H1 (cell line): ENCODE measurements around the gene ITGA8. TPM values are rescaled to one million over a fixed set of nuclear protein-coding genes. Genes with fewer than 3 reads are reported as not detected.

Experiments
- CTCF ChIA-PET: fragments of 300-600 bp; sonication (Branson Sonifier 250); formaldehyde crosslinking; loops from one replicate; lab custom pipeline; 2021; ENCODE audit not compliant: partially characterized antibody; lab: Charles Lee
- POLR2A ChIA-PET: fragments of 300-600 bp; sonication (Branson Sonifier 250); formaldehyde crosslinking; loops from one replicate; lab custom pipeline; 2021; ENCODE audit warnings: inconsistent platforms; ENCODE audit not compliant: partially characterized antibody; lab: Charles Lee
- DNase-seq, 2 experiments: peaks; one replicate each; pipeline versions ENCODE4 v3.0.0 to v3.0.0-alpha.2; 2010 to 2022; ENCODE audit warnings: low spot score in 2 of 2, low read depth in 1 of 2, mixed read lengths in 1 of 2
- FAIRE-seq: peaks from 2 replicates; lab custom pipeline; 2011; peaks lifted over from hg19 to GRCh38; lab: Jason Lieb, UNC
- H2AFZ ChIP-seq: 2 replicates; pipeline ENCODE4 v1.8.1; 2012; ENCODE audit warnings: low read length, inconsistent platforms
- H2AK5ac ChIP-seq: 2 replicates; pipeline ENCODE4 v1.6.1; 2013; ENCODE audit warnings: low read depth, low read length
- H2BK120ac ChIP-seq: replicated peaks from 2 replicates; pipeline ENCODE3; 2013; ENCODE audit warnings: low read depth, low read length, inconsistent platforms
- H2BK12ac ChIP-seq: 2 replicates; pipeline ENCODE4 v1.6.1; 2013; ENCODE audit warnings: low read depth, low read length
- H2BK15ac ChIP-seq: 2 replicates; pipeline ENCODE4 v1.6.1; 2013; ENCODE audit warnings: low read length
- H2BK20ac ChIP-seq: 2 replicates; pipeline ENCODE4 v1.6.1; 2013; ENCODE audit warnings: low read length
- H2BK5ac ChIP-seq: 2 replicates; pipeline ENCODE4 v1.6.1; 2013; ENCODE audit warnings: low read depth, low read length
- H3K14ac ChIP-seq: 2 replicates; pipeline ENCODE4 v1.6.1; 2013; ENCODE audit warnings: inconsistent platforms; ENCODE audit not compliant: insufficient read length
- H3K18ac ChIP-seq: 2 replicates; pipeline ENCODE4 v1.6.1; 2013; ENCODE audit warnings: low read length; ENCODE audit errors: extremely low read depth
- H3K23ac ChIP-seq: 2 replicates; pipeline ENCODE4 v1.6.1; 2013; ENCODE audit warnings: inconsistent platforms; ENCODE audit not compliant: insufficient read length
- H3K23me2 ChIP-seq: 2 replicates; pipeline ENCODE4 v1.6.1; 2013; ENCODE audit warnings: low read depth, low read length
- H3K27ac ChIP-seq: 2 replicates; pipeline ENCODE4 v1.6.1; 2011; ENCODE audit warnings: low read depth, low read length, inconsistent platforms
- H3K27me3 ChIP-seq, 4 experiments: replicated peaks in 1 of 4; 1 replicate in 1 of 4; 2 replicates in 3 of 4; pipeline versions ENCODE4 v1.6.1 to v1.8.1; 2011 to 2013; ENCODE audit warnings: low read length in 3 of 4, mild to moderate bottlenecking in 3 of 4, inconsistent platforms in 2 of 4, mixed read lengths in 2 of 4, moderate library complexity in 1 of 4; ENCODE audit not compliant: control insufficient read depth in 3 of 4, insufficient read depth in 3 of 4; ENCODE audit errors: extremely low read depth in 1 of 4
- H3K36me3 ChIP-seq, 4 experiments: 2 replicates each; pipeline versions ENCODE4 v1.6.1 to v1.8.1; 2011 to 2013; ENCODE audit warnings: mild to moderate bottlenecking in 4 of 4, low read length in 3 of 4, moderate library complexity in 2 of 4, control low read depth in 1 of 4, inconsistent platforms in 1 of 4; ENCODE audit not compliant: insufficient read depth in 4 of 4, control insufficient read depth in 2 of 4
- H3K4ac ChIP-seq: replicated peaks from 2 replicates; pipeline ENCODE3; 2013; ENCODE audit warnings: low read length, low read depth, mixed read lengths, inconsistent platforms; ENCODE audit not compliant: insufficient read length
- H3K4me1 ChIP-seq, 4 experiments: replicated peaks in 1 of 4; 1 replicate in 1 of 4; 2 replicates in 3 of 4; pipeline versions ENCODE4 v1.6.1 to v1.8.1; 2011 to 2013; ENCODE audit warnings: low read length in 3 of 4, inconsistent platforms in 2 of 4, mixed read lengths in 1 of 4; ENCODE audit not compliant: insufficient read depth in 4 of 4, control insufficient read depth in 3 of 4
- H3K4me2 ChIP-seq, 2 experiments: 2 replicates each; pipeline versions ENCODE4 v1.6.1 to v1.8.1; 2011 to 2013; ENCODE audit warnings: low read depth in 2 of 2, low read length in 2 of 2, control low read depth in 1 of 2, inconsistent platforms in 1 of 2, mild to moderate bottlenecking in 1 of 2; ENCODE audit not compliant: insufficient read depth in 1 of 2
- H3K4me3 ChIP-seq, 4 experiments: fragments of 200-600, 300-600 bp in 1 of 4; sonication (generic), shearing (Covaris generic), sonication (Bioruptor Twin) in 1 of 4; 2 replicates each; pipeline versions ENCODE4 v1.5.1 to v1.8.1; 2011 to 2016; ENCODE audit warnings: low read length in 4 of 4, low read depth in 3 of 4, control low read depth in 2 of 4, inconsistent platforms in 2 of 4, mild to moderate bottlenecking in 2 of 4, mixed read lengths in 1 of 4, moderate library complexity in 1 of 4; ENCODE audit not compliant: insufficient read depth in 2 of 4; ENCODE audit errors: extremely low read depth in 1 of 4
- H3K56ac ChIP-seq: replicated peaks from 2 replicates; pipeline ENCODE3; 2013; ENCODE audit warnings: low read depth, mild to moderate bottlenecking, mixed read lengths, low read length, inconsistent platforms; ENCODE audit not compliant: insufficient read length
- H3K79me1 ChIP-seq: 2 replicates; pipeline ENCODE4 v1.6.1; 2013; ENCODE audit warnings: low read depth, low read length, control low read depth
- H3K79me2 ChIP-seq, 2 experiments: 2 replicates each; pipeline versions ENCODE4 v1.6.1 to v1.8.1; 2012 to 2013; ENCODE audit warnings: low read length in 2 of 2, mild to moderate bottlenecking in 2 of 2, inconsistent platforms in 1 of 2; ENCODE audit not compliant: insufficient read depth in 2 of 2, control insufficient read depth in 1 of 2
- H3K9ac ChIP-seq, 4 experiments: replicated peaks in 1 of 4; 1 replicate in 1 of 4; 2 replicates in 3 of 4; pipeline versions ENCODE4 v1.6.1 to v1.8.1; 2011 to 2013; ENCODE audit warnings: low read depth in 3 of 4, low read length in 3 of 4, control low read depth in 2 of 4, mild to moderate bottlenecking in 2 of 4, moderate library complexity in 2 of 4, inconsistent platforms in 1 of 4; ENCODE audit errors: extremely low read depth in 1 of 4
- H3K9me3 ChIP-seq, 2 experiments: 2 replicates each; pipeline versions ENCODE4 v1.6.1 to v1.8.1; 2012 to 2013; ENCODE audit warnings: mild to moderate bottlenecking in 2 of 2, moderate library complexity in 2 of 2, control low read depth in 1 of 2, inconsistent platforms in 1 of 2, low read depth in 1 of 2, low read length in 1 of 2, mixed read lengths in 1 of 2; ENCODE audit not compliant: insufficient read depth in 2 of 2
- H4K20me1 ChIP-seq, 2 experiments: replicated peaks in 1 of 2; 2 replicates each; pipeline versions ENCODE3 to v1.8.1; 2011 to 2013; ENCODE audit warnings: inconsistent platforms in 2 of 2, low read length in 2 of 2, mild to moderate bottlenecking in 1 of 2; ENCODE audit not compliant: insufficient read depth in 2 of 2, control insufficient read depth in 1 of 2
- H4K5ac ChIP-seq: 2 replicates; pipeline ENCODE4 v1.6.1; 2013; ENCODE audit warnings: low read length, low read depth, mixed read lengths, inconsistent platforms; ENCODE audit not compliant: insufficient read length
- H4K8ac ChIP-seq: 2 replicates; pipeline ENCODE4 v1.8.0; 2013; ENCODE audit warnings: mild to moderate bottlenecking, moderate library complexity, low read length, inconsistent platforms; ENCODE audit not compliant: insufficient read depth; ENCODE audit errors: extremely low read depth
- H4K91ac ChIP-seq: replicated peaks from 2 replicates; pipeline ENCODE3; 2013; ENCODE audit warnings: low read length, mixed read lengths, inconsistent platforms; ENCODE audit not compliant: insufficient read length
- BACH1 ChIP-seq: IDR thresholded peaks from 2 replicates; pipeline ENCODE4 v1.6.1; 2012; ENCODE audit warnings: low read length, improper control_type of control experiment
- CHD2 ChIP-seq: IDR thresholded peaks from 2 replicates; pipeline ENCODE4 v1.6.1; 2012; ENCODE audit warnings: low read length, improper control_type of control experiment
- HDAC2 ChIP-seq, 2 experiments: fragments of 300-600 bp in 1 of 2; sonication (generic) in 1 of 2; IDR thresholded peaks; 2 replicates each; pipeline ENCODE4 v1.6.1; 2011 to 2012; ENCODE audit warnings: low read depth in 2 of 2, low read length in 2 of 2, mild to moderate bottlenecking in 2 of 2, moderate library complexity in 2 of 2, borderline replicate concordance in 1 of 2, inconsistent platforms in 1 of 2
- RFX5 ChIP-seq: IDR thresholded peaks from 2 replicates; pipeline ENCODE4 v1.6.1; 2011; ENCODE audit warnings: low read depth, low read length, improper control_type of control experiment, borderline replicate concordance
- SRF ChIP-seq: IDR thresholded peaks from 2 replicates; pipeline ENCODE4 v1.6.1; 2011; ENCODE audit warnings: mild to moderate bottlenecking, low read depth, low read length, moderate library complexity
- SUZ12 ChIP-seq: fragments of 200-600 bp; sonication (generic); IDR thresholded peaks from 2 replicates; pipeline ENCODE4 v1.6.1; 2012; ENCODE audit warnings: mild to moderate bottlenecking, inconsistent platforms, low read length, moderate library complexity, mixed read lengths
- YY1 ChIP-seq: IDR thresholded peaks from 2 replicates; pipeline ENCODE4 v1.6.1; 2011; ENCODE audit warnings: low read depth, mild to moderate bottlenecking, low read length
- WGBS, 2 experiments: shearing (Covaris generic) in 1 of 2; methylation state at CpG; one replicate each; pipeline versions ENCODE4 v1.1.6 to v1.1.7; 2013 to 2015; ENCODE audit warnings: low lambda C conversion rate in 2 of 2, mixed read lengths in 2 of 2, inconsistent platforms in 1 of 2, low coverage in 1 of 2, missing lambda C conversion rate in 1 of 2; ENCODE audit not compliant: insufficient replicate concordance in 2 of 2, insufficient coverage in 1 of 2, insufficient read length in 1 of 2; ENCODE audit errors: extremely low coverage in 1 of 2, missing lambda C conversion rate in 1 of 2; 5-methylcytosine and 5-hydroxymethylcytosine counted together
- polyA plus RNA-seq, 7 experiments: library from polyadenylated mRNA; depleted of rRNA in 3 of 7; stranded (reverse) in 5 of 7; unstranded in 2 of 7; fragments of >200 nt in 5 of 7; fragments of 200-250 nt in 2 of 7; gene quantifications; 1 replicate in 5 of 7; 2 replicates in 1 of 7; 4 replicates in 1 of 7; pipeline versions ENCODE4 v1.2.1 to v1.2.3, GENCODE V29; 2011 to 2013; ENCODE audit warnings: missing spikeins in 2 of 7, mixed read lengths in 2 of 7
- total RNA-seq: library from RNA; stranded (reverse); fragmentation: NEBNext Ultra II Directional; extraction: Animal tissue kit (Norgen Biotek cat#: 25700); gene quantifications from 2 replicates; pipeline ENCODE4 v1.2.1, GENCODE V29; 2021
- TF ChIP-seq, protein P1 (sequence below), 3 experiments: IDR thresholded peaks; 1 replicate in 2 of 3; 2 replicates in 1 of 3; pipeline versions ENCODE4 v1.5.1 to v1.6.1; 2011; ENCODE audit warnings: low read length in 3 of 3, mild to moderate bottlenecking in 3 of 3, inconsistent platforms in 2 of 3, low read depth in 1 of 3, moderate library complexity in 1 of 3; ENCODE audit not compliant: insufficient read depth in 1 of 3; ENCODE audit errors: control extremely low read depth in 1 of 3
- TF ChIP-seq, protein P2 (sequence below): IDR thresholded peaks from 2 replicates; pipeline ENCODE4 v1.6.1; 2011; ENCODE audit warnings: low read length, improper control_type of control experiment

Gene ITGA8
- total and polyA plus RNA-seq, 2 of the 8 experiments (the other 6 are each of a cell fraction or from before 2014, with no cell fraction given) = not detected

DNA sequence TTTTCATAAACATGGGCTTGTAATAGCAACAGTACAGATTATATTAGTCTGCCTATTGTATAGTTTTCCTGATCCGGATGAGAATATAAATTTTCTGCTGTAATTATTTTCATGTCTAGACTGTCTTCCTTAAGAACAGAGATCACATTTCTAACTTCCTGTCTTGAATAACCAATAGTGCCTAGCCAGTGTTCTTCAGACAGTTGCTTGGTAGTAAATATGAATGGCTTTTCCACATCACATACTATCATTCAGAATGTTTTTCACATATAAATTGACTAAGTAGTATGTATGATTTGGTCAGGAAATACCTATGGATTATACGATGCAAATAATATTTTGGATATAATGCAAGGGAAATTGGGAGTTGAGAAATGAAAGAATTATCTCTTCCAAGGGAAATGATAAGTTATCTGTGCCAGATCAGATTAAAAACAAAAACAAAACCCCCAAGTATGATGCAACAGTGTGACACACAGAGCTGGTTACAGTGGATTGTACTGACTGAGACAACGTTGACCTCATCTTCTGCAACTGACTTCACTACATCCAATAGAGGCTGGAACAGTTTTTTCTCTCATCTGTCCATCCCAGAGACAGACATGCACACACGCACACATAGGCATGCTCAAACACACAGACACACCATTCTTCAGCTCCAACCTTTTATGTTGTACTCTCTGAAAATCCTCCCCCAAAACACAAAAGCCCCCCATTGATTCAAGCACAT lies 16.4 kb downstream of the ITGA8 start:
- Histone ChIP-seq H3K4me1 (no peaks in the 10 kb centered on the region), H3K4me3 (no peak overlapping the region), H3K27me3 (no peaks in the 10 kb centered on the region), H2BK20ac (no peak overlapping the region), H4K5ac (no peak overlapping the region), H3K27ac (no peak overlapping the region), H3K4me2 (no peak overlapping the region), H3K79me1 (no peaks in the 10 kb centered on the region), H2AK5ac (no peak overlapping the region), H3K56ac (no peak overlapping the region), H3K18ac (no peak overlapping the region), H3K23ac (no peak overlapping the region), H3K9me3 (no peaks in the 10 kb centered on the region), H3K4ac (no peak overlapping the region), H2BK12ac (no peak overlapping the region), H3K79me2 (no peaks in the 10 kb centered on the region), H4K8ac (no peak overlapping the region), H4K20me1 (no peaks in the 10 kb centered on the region), H2AFZ (no peak overlapping the region), H4K91ac (no peak overlapping the region), H3K36me3 (0 out of 8 replicates have a peak, but pooled peaks cover 0 to 2% (median 0%) of the 10 kb centered on the region in 4 experiments), H3K23me2 (no peaks in the 10 kb centered on the region; the same call in 1 of the 2 replicates), H2BK15ac (no peak overlapping the region), H2BK5ac (no peak overlapping the region), H2BK120ac (no peak overlapping the region), H3K9ac (no peak overlapping the region), H3K14ac (no peak overlapping the region)
- no peak for DNase-seq
- no peak for FAIRE-seq
- POLR2A ChIA-PET = no interaction called here
- WGBS, 2 experiments = 90% methylated on average over 4 of the region's 4 CpGs; no CpG with 5 or more reads in 1 of the 2 experiments
- CTCF ChIA-PET = interaction anchor here (1.0 to 2.3 kb wide), 2 partner anchors 12 to 270 kb away, joined by 3 to 7 read pairs; no protein-coding TSS in a partner anchor
- TF ChIP-seq, protein P1, sequence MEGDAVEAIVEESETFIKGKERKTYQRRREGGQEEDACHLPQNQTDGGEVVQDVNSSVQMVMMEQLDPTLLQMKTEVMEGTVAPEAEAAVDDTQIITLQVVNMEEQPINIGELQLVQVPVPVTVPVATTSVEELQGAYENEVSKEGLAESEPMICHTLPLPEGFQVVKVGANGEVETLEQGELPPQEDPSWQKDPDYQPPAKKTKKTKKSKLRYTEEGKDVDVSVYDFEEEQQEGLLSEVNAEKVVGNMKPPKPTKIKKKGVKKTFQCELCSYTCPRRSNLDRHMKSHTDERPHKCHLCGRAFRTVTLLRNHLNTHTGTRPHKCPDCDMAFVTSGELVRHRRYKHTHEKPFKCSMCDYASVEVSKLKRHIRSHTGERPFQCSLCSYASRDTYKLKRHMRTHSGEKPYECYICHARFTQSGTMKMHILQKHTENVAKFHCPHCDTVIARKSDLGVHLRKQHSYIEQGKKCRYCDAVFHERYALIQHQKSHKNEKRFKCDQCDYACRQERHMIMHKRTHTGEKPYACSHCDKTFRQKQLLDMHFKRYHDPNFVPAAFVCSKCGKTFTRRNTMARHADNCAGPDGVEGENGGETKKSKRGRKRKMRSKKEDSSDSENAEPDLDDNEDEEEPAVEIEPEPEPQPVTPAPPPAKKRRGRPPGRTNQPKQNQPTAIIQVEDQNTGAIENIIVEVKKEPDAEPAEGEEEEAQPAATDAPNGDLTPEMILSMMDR (IDR thresholded peaks at IDR 0.05; ENCODE audit: control extremely low read depth in 1 of 3, insufficient read depth in 1 of 3, low read depth in 1 of 3, low read length in 3 of 3) = no peak
- TF ChIP-seq YY1 = no peak
- no peak for TF ChIP-seq SUZ12
- TF ChIP-seq CHD2 = no peak
- TF ChIP-seq, protein P2, sequence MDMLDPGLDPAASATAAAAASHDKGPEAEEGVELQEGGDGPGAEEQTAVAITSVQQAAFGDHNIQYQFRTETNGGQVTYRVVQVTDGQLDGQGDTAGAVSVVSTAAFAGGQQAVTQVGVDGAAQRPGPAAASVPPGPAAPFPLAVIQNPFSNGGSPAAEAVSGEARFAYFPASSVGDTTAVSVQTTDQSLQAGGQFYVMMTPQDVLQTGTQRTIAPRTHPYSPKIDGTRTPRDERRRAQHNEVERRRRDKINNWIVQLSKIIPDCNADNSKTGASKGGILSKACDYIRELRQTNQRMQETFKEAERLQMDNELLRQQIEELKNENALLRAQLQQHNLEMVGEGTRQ = no peak
- TF ChIP-seq HDAC2 (IDR thresholded peaks at IDR 0.05; ENCODE audit: borderline replicate concordance in 1 of 2, low read depth in 2 of 2, low read length in 2 of 2) = no peak
- no peak for TF ChIP-seq BACH1
- no peak for TF ChIP-seq RFX5
- TF ChIP-seq SRF = no peak
